H1 (cell line): Measurements from ENCODE around the gene TNIK. TPM values are rescaled to one million over a fixed set of nuclear protein-coding genes. Genes with fewer than 3 reads are reported as not detected.

Experiments
- CTCF ChIA-PET: fragments of 300-600 bp; sonication (Branson Sonifier 250); formaldehyde crosslinking; loops from one replicate; lab custom pipeline; 2021; ENCODE audit not compliant: partially characterized antibody; lab: Charles Lee
- POLR2A ChIA-PET: fragments of 300-600 bp; sonication (Branson Sonifier 250); formaldehyde crosslinking; loops from one replicate; lab custom pipeline; 2021; ENCODE audit warnings: inconsistent platforms; ENCODE audit not compliant: partially characterized antibody; lab: Charles Lee
- DNase-seq, 2 experiments: peaks; one replicate each; pipeline versions ENCODE4 v3.0.0 to v3.0.0-alpha.2; 2010 to 2022; ENCODE audit warnings: low spot score in 2 of 2, low read depth in 1 of 2, mixed read lengths in 1 of 2
- FAIRE-seq: peaks from 2 replicates; lab custom pipeline; 2011; peaks lifted over from hg19 to GRCh38; lab: Jason Lieb, UNC
- H2AFZ ChIP-seq: 2 replicates; pipeline ENCODE4 v1.8.1; 2012; ENCODE audit warnings: low read length, inconsistent platforms
- H2AK5ac ChIP-seq: 2 replicates; pipeline ENCODE4 v1.6.1; 2013; ENCODE audit warnings: low read depth, low read length
- H2BK120ac ChIP-seq: replicated peaks from 2 replicates; pipeline ENCODE3; 2013; ENCODE audit warnings: low read depth, low read length, inconsistent platforms
- H2BK12ac ChIP-seq: 2 replicates; pipeline ENCODE4 v1.6.1; 2013; ENCODE audit warnings: low read depth, low read length
- H2BK15ac ChIP-seq: 2 replicates; pipeline ENCODE4 v1.6.1; 2013; ENCODE audit warnings: low read length
- H2BK20ac ChIP-seq: 2 replicates; pipeline ENCODE4 v1.6.1; 2013; ENCODE audit warnings: low read length
- H2BK5ac ChIP-seq: 2 replicates; pipeline ENCODE4 v1.6.1; 2013; ENCODE audit warnings: low read depth, low read length
- H3K14ac ChIP-seq: 2 replicates; pipeline ENCODE4 v1.6.1; 2013; ENCODE audit warnings: inconsistent platforms; ENCODE audit not compliant: insufficient read length
- H3K18ac ChIP-seq: 2 replicates; pipeline ENCODE4 v1.6.1; 2013; ENCODE audit warnings: low read length; ENCODE audit errors: extremely low read depth
- H3K23ac ChIP-seq: 2 replicates; pipeline ENCODE4 v1.6.1; 2013; ENCODE audit warnings: inconsistent platforms; ENCODE audit not compliant: insufficient read length
- H3K23me2 ChIP-seq: 2 replicates; pipeline ENCODE4 v1.6.1; 2013; ENCODE audit warnings: low read depth, low read length
- H3K27ac ChIP-seq: 2 replicates; pipeline ENCODE4 v1.6.1; 2011; ENCODE audit warnings: low read depth, low read length, inconsistent platforms
- H3K27me3 ChIP-seq, 4 experiments: replicated peaks in 1 of 4; 1 replicate in 1 of 4; 2 replicates in 3 of 4; pipeline versions ENCODE4 v1.6.1 to v1.8.1; 2011 to 2013; ENCODE audit warnings: low read length in 3 of 4, mild to moderate bottlenecking in 3 of 4, inconsistent platforms in 2 of 4, mixed read lengths in 2 of 4, moderate library complexity in 1 of 4; ENCODE audit not compliant: control insufficient read depth in 3 of 4, insufficient read depth in 3 of 4; ENCODE audit errors: extremely low read depth in 1 of 4
- H3K36me3 ChIP-seq, 4 experiments: 2 replicates each; pipeline versions ENCODE4 v1.6.1 to v1.8.1; 2011 to 2013; ENCODE audit warnings: mild to moderate bottlenecking in 4 of 4, low read length in 3 of 4, moderate library complexity in 2 of 4, control low read depth in 1 of 4, inconsistent platforms in 1 of 4; ENCODE audit not compliant: insufficient read depth in 4 of 4, control insufficient read depth in 2 of 4
- H3K4ac ChIP-seq: replicated peaks from 2 replicates; pipeline ENCODE3; 2013; ENCODE audit warnings: low read length, low read depth, mixed read lengths, inconsistent platforms; ENCODE audit not compliant: insufficient read length
- H3K4me1 ChIP-seq, 4 experiments: replicated peaks in 1 of 4; 1 replicate in 1 of 4; 2 replicates in 3 of 4; pipeline versions ENCODE4 v1.6.1 to v1.8.1; 2011 to 2013; ENCODE audit warnings: low read length in 3 of 4, inconsistent platforms in 2 of 4, mixed read lengths in 1 of 4; ENCODE audit not compliant: insufficient read depth in 4 of 4, control insufficient read depth in 3 of 4
- H3K4me2 ChIP-seq, 2 experiments: 2 replicates each; pipeline versions ENCODE4 v1.6.1 to v1.8.1; 2011 to 2013; ENCODE audit warnings: low read depth in 2 of 2, low read length in 2 of 2, control low read depth in 1 of 2, inconsistent platforms in 1 of 2, mild to moderate bottlenecking in 1 of 2; ENCODE audit not compliant: insufficient read depth in 1 of 2
- H3K4me3 ChIP-seq, 4 experiments: fragments of 200-600, 300-600 bp in 1 of 4; sonication (generic), shearing (Covaris generic), sonication (Bioruptor Twin) in 1 of 4; 2 replicates each; pipeline versions ENCODE4 v1.5.1 to v1.8.1; 2011 to 2016; ENCODE audit warnings: low read length in 4 of 4, low read depth in 3 of 4, control low read depth in 2 of 4, inconsistent platforms in 2 of 4, mild to moderate bottlenecking in 2 of 4, mixed read lengths in 1 of 4, moderate library complexity in 1 of 4; ENCODE audit not compliant: insufficient read depth in 2 of 4; ENCODE audit errors: extremely low read depth in 1 of 4
- H3K56ac ChIP-seq: replicated peaks from 2 replicates; pipeline ENCODE3; 2013; ENCODE audit warnings: low read depth, mild to moderate bottlenecking, mixed read lengths, low read length, inconsistent platforms; ENCODE audit not compliant: insufficient read length
- H3K79me1 ChIP-seq: 2 replicates; pipeline ENCODE4 v1.6.1; 2013; ENCODE audit warnings: low read depth, low read length, control low read depth
- H3K79me2 ChIP-seq, 2 experiments: 2 replicates each; pipeline versions ENCODE4 v1.6.1 to v1.8.1; 2012 to 2013; ENCODE audit warnings: low read length in 2 of 2, mild to moderate bottlenecking in 2 of 2, inconsistent platforms in 1 of 2; ENCODE audit not compliant: insufficient read depth in 2 of 2, control insufficient read depth in 1 of 2
- H3K9ac ChIP-seq, 4 experiments: replicated peaks in 1 of 4; 1 replicate in 1 of 4; 2 replicates in 3 of 4; pipeline versions ENCODE4 v1.6.1 to v1.8.1; 2011 to 2013; ENCODE audit warnings: low read depth in 3 of 4, low read length in 3 of 4, control low read depth in 2 of 4, mild to moderate bottlenecking in 2 of 4, moderate library complexity in 2 of 4, inconsistent platforms in 1 of 4; ENCODE audit errors: extremely low read depth in 1 of 4
- H3K9me3 ChIP-seq, 2 experiments: 2 replicates each; pipeline versions ENCODE4 v1.6.1 to v1.8.1; 2012 to 2013; ENCODE audit warnings: mild to moderate bottlenecking in 2 of 2, moderate library complexity in 2 of 2, control low read depth in 1 of 2, inconsistent platforms in 1 of 2, low read depth in 1 of 2, low read length in 1 of 2, mixed read lengths in 1 of 2; ENCODE audit not compliant: insufficient read depth in 2 of 2
- H4K20me1 ChIP-seq, 2 experiments: replicated peaks in 1 of 2; 2 replicates each; pipeline versions ENCODE3 to v1.8.1; 2011 to 2013; ENCODE audit warnings: inconsistent platforms in 2 of 2, low read length in 2 of 2, mild to moderate bottlenecking in 1 of 2; ENCODE audit not compliant: insufficient read depth in 2 of 2, control insufficient read depth in 1 of 2
- H4K5ac ChIP-seq: 2 replicates; pipeline ENCODE4 v1.6.1; 2013; ENCODE audit warnings: low read length, low read depth, mixed read lengths, inconsistent platforms; ENCODE audit not compliant: insufficient read length
- H4K8ac ChIP-seq: 2 replicates; pipeline ENCODE4 v1.8.0; 2013; ENCODE audit warnings: mild to moderate bottlenecking, moderate library complexity, low read length, inconsistent platforms; ENCODE audit not compliant: insufficient read depth; ENCODE audit errors: extremely low read depth
- H4K91ac ChIP-seq: replicated peaks from 2 replicates; pipeline ENCODE3; 2013; ENCODE audit warnings: low read length, mixed read lengths, inconsistent platforms; ENCODE audit not compliant: insufficient read length
- GTF2F1 ChIP-seq: IDR thresholded peaks from 2 replicates; pipeline ENCODE4 v1.6.1; 2012; ENCODE audit warnings: low read depth, low read length, improper control_type of control experiment, borderline replicate concordance
- YY1 ChIP-seq: IDR thresholded peaks from 2 replicates; pipeline ENCODE4 v1.6.1; 2011; ENCODE audit warnings: low read depth, mild to moderate bottlenecking, low read length
- WGBS, 2 experiments: shearing (Covaris generic) in 1 of 2; methylation state at CpG; one replicate each; pipeline versions ENCODE4 v1.1.6 to v1.1.7; 2013 to 2015; ENCODE audit warnings: low lambda C conversion rate in 2 of 2, mixed read lengths in 2 of 2, inconsistent platforms in 1 of 2, low coverage in 1 of 2, missing lambda C conversion rate in 1 of 2; ENCODE audit not compliant: insufficient replicate concordance in 2 of 2, insufficient coverage in 1 of 2, insufficient read length in 1 of 2; ENCODE audit errors: extremely low coverage in 1 of 2, missing lambda C conversion rate in 1 of 2; 5-methylcytosine and 5-hydroxymethylcytosine counted together
- polyA plus RNA-seq, 7 experiments: library from polyadenylated mRNA; depleted of rRNA in 3 of 7; stranded (reverse) in 5 of 7; unstranded in 2 of 7; fragments of >200 nt in 5 of 7; fragments of 200-250 nt in 2 of 7; gene quantifications; 1 replicate in 5 of 7; 2 replicates in 1 of 7; 4 replicates in 1 of 7; pipeline versions ENCODE4 v1.2.1 to v1.2.3, GENCODE V29; 2011 to 2013; ENCODE audit warnings: missing spikeins in 2 of 7, mixed read lengths in 2 of 7
- total RNA-seq: library from RNA; stranded (reverse); fragmentation: NEBNext Ultra II Directional; extraction: Animal tissue kit (Norgen Biotek cat#: 25700); gene quantifications from 2 replicates; pipeline ENCODE4 v1.2.1, GENCODE V29; 2021

TNIK gene
- total and polyA plus RNA-seq, 2 of the 8 experiments (the other 6 are each of a cell fraction or from before 2014, with no cell fraction given) = 7.4 to 42.0 TPM

GRCh38 chr3:171200052-171200749 is 260.0 kb downstream of the TNIK start:
- Histone ChIP-seq H3K14ac (no peak overlapping the region), H2BK5ac (no peak overlapping the region), H3K4me1 (no peaks in the 10 kb centered on the region), H3K56ac (no peak overlapping the region), H4K5ac (no peak overlapping the region), H3K18ac (no peak overlapping the region), H4K91ac (no peak overlapping the region), H3K23ac (no peak overlapping the region), H3K23me2 (no peaks in the 10 kb centered on the region), H3K4me3 (no peak overlapping the region), H3K9me3 (no peaks in the 10 kb centered on the region), H3K27me3 (no peaks in the 10 kb centered on the region), H2BK20ac (no peak overlapping the region), H2BK15ac (no peak overlapping the region), H2BK120ac (no peak overlapping the region), H2AK5ac (no peak overlapping the region), H3K36me3 (no peaks in the 10 kb centered on the region), H3K79me1 (no peaks in the 10 kb centered on the region), H2AFZ (no peak overlapping the region), H4K8ac (no peak overlapping the region), H3K27ac (no peak overlapping the region), H3K9ac (no peak overlapping the region), H3K79me2 (no peaks in the 10 kb centered on the region), H3K4me2 (no peak overlapping the region), H2BK12ac (no peak overlapping the region), H3K4ac (no peak overlapping the region), H4K20me1 (no peaks in the 10 kb centered on the region)
- ChIA-PET POLR2A (no interaction called here), CTCF (interaction anchor here (1.2 kb wide), 1 partner anchor 38 kb away, joined by 3 read pairs; no protein-coding TSS in a partner anchor)
- no peak for FAIRE-seq
- DNase-seq = no peak
- no peak for TF ChIP-seq GTF2F1
- no peak for TF ChIP-seq YY1
- WGBS, 2 experiments = 89% methylated on average over 3 of the region's 3 CpGs; no CpG with 5 or more reads in 1 of the 2 experiments
